ENCODE measurements around the gene ICE1.
"Not testable (repeated sequence)": the region's sequence is repeated elsewhere in the genome, so short reads cannot be mapped to it uniquely, and the experiment has no call there.

ICE1 gene, protein sequence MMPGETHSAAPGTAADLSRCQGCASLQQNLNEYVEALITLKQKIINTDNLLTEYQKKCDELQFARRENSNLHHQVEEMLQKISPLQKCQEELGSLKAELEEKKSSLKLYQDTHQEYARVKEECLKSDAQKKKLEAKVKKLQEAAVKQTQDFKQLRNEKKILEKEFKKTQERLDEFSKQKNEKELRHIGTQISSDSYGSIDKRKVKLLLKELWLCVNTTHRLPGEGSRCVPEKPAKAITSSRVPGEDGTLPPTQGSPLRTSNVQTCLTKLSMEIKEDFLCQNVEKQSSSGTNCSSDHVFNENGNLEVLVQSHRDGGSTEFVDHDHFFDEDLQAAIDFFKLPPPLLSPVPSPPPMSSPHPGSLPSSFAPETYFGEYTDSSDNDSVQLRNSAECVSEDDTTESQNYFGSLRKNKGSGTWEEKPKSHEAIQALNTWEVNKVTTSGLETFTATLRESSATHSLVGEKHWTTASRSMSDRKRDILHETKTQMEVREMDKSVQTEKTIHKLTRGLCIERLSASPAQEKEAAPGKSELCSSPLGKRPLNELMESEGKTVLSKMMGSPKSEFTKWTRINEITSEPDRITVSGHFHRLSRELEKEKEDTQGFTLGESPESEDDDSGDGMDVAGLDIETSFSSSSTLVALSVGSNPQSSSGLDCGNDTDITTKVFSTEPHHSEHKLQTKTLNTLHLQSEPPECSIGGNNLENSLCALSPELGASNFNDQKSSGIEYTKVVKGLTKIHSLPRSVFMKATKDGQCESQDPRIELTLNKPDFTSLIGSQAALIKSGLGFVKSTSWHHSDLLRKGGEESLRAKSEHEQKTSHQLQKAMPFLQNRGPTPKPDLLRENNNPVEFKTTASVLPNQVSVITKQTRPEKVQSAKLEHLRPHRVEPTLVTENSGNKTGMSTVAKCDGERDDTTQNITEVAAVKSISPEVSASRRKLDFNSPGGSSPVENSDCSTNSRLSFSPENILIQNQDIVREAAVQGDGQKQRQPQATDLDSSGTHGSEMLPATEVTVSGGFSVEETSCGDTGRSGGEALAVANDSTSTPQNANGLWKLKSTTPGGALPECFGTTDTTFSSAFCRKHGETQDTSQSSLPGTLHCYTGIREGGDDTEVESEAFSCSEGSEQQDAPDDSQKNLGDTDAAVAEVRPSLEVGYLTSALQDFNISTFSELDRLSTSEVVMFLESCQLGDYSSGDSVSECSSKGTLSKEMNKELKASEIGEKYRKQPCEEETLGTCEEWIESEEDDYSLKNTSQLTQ (N-terminal part only)

DNA sequence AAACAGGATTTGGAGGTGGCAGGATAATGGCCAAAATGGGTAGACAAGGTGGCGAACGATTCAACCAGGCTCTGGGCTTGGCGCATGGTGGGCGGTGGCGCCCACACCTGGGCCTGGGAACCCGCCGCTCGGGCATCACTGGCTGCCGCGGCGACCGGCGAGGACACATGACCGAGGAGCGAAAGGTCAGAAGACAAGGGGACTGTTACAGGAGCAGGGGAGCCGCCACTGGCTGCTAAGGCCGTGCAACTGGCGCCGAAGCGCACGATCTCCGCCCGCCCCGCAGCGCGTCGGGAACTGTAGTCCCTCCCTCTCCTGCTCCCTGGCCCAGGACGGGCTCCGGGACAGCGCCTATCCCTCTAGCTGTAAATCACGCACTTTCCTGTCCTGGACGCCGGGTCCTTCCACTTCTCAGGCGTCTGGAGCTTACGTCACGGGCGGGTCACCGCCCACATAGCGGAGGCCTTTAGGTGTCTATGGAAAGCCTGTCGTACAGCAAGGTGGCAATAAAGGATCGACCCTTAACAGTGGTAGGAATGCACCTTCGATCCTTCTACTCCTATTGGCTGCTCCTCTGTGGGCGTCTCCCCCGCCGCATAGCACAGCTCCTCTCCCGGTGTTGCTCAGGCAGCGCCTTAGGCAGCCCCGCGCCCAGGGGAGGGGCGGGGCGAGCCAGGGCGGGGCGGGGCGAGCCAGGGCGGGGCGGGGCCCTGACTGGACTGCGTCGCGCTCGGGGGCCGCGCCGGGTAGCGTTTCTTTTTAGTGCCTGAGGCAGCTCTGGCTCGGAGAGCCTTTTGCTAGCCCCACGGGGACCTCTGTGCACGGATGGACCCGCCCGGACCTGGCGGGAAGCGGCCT lies at the start of gene ICE1:
ICE1 (plus strand) TSS at position 717 of the 858 bp plus-strand sequence. CDS start 239 bp downstream, outside the sequence.
- peak; percentile 96 for DNase-seq (ENCODE audit: low spot score)

DNA sequence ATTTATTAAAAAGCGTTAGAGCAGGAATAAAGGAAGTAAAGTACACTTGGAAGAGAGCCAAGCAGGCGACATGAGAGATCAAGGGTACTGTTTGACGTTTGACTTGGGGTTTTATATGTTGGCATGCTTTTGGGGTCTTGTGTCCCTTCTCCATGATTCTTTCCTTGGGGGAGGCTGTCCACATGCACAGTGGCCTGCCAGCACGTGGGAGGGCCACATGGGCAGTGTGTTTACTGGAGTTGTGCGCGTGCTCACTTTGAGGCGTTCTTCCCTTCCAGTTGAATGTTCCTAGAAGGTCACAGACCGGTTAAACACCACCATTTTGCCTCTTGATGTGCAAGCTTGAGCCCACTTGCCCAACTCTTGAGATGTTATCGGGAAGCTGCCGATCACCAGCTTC lies 49.5 kb upstream of the ICE1 start:
- no peak for DNase-seq (ENCODE audit: low spot score)

DNA sequence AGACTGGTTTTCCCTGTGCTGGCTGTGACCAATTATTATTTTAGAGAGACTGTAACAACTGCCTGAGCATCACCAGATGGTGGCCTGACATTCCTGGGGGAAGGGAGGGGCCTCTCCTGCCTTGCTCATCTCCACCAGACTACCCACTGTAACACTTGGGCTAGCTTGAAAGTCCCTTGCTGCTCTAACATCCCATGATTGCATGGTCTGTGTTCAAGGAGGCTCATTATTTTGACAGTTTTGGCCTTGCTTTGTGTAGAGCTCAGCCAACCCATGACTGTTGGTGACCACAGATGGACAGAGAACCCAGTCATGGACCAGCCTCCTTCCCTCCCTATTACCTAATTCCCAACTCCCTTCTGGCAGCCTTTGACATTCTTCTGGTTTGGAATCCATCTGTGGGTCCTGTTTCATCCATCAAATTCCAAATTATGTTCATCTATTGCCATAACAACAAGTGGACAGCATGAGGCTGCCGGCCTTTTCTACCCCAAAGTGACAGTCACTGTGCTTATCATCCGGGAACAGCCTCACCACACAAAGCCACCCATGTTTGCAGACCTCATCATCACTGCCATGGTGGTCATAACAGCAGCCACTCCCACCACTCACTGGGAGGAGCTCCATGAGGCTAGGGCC lies 49.0 kb upstream of the ICE1 start:
- DNase-seq (ENCODE audit: low spot score), result no peak

DNA sequence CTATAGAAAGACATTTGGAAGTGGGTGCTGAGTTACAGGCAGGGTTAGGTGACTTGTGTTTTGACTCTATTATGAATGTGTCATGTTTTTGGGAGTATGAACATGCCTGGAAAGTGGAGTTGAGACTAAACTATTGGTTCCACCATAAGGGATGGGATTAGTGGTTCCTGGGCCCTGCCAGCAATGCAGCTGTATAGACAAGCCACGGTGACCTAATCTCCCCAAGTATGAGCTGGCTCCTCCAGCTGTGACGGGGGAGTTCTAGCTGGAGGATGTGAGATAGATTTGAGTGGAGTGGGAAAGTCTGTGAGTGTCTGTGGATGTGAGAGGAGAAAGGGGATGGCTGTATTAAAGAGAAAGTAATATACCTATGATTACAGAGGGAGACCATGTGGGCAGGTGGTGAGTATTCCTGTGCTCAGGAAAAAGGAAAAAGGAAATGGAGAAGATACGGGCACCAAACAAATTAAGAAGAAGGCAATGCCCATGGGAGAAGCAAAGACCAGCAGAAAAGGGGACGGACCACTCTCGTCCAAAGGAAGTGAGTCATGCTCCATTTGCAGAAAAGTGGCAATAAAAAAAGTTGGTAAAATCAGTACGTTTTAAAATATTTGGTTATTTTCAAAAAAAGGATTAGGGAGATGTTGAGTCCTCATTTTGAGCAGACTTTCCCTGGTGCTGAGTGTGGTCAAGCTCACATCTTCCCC lies 48.3 kb upstream of the ICE1 start:
- no peak for DNase-seq (ENCODE audit: low spot score)

DNA sequence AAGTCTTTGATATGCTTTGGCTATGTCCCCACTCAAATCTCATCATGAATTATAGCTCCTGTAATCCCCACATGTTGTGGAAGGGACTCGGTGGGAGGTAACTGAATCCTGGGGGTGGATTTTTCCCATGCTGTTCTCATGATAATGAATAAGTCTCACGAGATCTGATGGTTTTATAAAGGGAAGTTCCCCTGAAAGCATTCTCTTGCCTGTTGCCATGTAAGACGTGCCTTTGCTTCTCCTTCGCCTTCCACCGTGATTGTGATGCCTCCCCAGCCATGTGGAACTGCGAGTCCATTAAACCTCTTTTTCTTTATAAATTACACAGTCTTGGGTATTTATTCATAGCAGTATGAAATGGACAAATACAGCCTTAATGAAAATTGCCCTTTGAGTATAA lies 44.7 kb upstream of the ICE1 start:
- no peak for DNase-seq (ENCODE audit: low spot score)

DNA sequence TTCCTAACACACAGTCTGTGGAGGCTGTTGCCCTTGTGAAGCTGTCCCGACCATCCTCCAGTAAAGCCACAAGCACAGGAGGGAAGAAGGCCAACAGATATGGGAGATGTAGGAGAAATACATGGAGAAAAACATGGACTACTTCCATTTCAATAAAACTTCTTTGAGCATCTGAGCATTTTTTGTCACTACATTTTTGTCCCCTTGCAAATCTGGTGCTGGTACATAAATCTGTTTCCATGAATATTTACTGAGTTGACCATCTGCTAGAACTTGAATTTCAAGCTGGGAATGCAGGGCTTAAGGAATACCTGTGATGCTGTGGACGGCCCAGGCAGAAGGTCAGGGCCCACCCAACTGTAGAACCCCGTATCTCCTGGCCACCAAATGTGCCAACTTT lies 43.9 kb upstream of the ICE1 start:
- no peak for DNase-seq (ENCODE audit: low spot score)

DNA sequence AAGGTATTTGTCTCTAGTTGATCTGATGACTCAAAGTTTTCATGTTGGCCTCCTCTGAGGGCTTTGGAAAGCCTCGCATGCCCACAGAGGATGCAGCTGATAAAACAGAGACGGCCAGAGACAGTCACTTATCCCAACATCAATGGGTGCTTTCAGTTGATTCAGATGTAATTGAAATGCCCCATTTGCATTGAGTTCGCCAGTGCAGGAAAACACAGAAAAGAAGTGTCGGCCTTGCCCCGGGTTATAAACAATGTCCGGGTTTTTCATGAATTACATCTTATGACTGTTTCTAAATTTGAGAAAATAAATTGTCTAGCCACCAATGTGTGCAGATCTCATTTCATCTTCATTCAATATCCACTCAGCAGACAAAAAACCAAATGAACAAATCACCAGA lies 42.2 kb upstream of the ICE1 start:
- DNase-seq (ENCODE audit: low spot score), result no peak

DNA sequence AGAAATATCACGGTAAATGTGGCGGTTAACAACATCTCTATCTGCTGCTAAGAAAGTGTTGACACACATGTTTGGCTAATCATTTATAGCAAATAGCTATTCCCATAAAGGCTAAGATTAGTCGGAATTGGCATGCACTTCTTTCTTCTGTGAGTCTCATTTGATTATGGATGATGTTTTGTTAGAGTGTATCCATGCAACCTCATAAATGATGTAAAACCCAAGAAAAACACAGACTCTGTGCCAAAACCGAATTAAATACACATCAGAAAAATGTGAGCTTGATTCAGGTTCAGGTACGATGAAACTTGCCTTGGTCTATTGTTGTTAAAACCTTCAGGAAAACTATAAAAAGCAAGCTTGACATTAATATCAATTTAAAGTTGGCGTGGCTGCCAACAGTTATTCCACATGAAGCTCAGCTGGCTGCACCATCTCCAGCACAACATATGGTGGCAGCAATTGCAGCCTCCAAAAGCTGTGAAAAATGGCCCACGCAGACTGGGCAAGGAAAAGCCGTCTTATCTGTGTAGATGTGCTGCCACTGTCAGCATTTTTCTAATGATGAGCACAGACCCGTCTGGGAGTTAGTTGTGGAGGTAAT lies 41.1 kb upstream of the ICE1 start:
- no peak for DNase-seq (ENCODE audit: low spot score)

DNA sequence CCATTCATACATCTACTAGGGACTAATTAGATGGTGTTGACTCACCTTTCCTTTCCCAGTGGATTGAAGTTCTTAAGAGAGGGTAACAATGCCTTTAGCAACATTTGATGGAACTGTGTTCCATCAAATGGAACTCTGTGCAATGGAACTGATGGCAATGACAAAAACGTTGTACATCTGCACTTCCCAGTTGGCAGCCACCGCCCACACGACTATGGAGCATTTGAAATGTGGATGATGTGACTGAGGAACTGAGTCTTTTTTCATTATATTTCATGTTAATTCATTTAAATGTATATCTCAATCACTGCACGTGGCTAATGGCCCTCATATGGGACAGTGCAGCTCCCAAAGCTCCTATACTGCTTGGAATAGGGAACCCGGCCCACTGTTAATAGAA lies 39.0 kb upstream of the ICE1 start:
- DNase-seq (ENCODE audit: low spot score), result no peak

DNA sequence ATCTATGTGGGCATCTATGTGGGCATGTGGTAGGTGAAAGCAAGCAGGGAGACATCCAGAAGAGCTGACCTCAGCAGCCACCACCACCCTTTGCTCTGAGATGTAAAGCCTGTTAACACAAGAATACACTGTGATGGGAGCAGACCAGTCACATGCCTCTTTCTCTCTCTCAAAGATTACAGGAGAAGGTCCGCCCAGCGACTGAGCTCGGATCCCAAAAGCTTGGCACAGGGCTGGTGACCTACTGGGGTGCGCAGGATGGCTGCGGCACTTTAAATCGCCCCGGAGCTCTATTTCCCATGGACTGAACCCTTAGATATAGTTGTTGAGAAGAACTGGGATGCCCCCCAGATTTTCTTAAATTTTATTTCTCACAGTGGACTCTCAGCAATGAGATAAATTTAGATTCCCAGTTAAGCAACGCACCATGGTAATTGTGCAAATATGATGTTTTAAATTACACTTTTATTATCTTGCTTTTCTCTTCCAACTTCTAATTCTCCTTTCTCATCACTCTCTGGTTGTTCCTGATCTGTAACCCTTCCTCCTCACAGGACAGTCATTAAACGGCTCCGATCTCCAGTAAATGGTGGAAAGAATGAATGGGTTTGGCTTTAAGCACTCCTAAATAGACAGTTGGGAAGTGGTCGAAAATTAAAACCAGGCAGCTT lies 37.7 kb upstream of the ICE1 start:
- DNase-seq (ENCODE audit: low spot score), result no peak

DNA sequence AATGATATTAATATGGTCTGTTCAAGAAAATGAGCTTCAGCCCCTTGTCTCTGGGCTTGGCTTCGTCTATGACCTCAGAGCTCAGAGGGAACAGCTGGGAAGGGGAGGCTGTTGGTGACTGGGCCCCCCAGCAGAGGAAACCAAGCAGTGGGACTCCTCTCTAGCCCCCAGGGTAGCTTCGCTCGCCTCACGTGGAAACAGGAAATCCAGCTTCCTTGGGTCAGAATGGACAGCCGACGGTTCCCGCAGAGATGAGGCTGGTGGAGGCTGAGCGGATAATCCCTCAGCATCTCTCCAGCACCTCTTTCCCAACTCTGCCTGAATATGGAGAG lies 37.2 kb upstream of the ICE1 start:
- DNase-seq (ENCODE audit: low spot score), result no peak

DNA sequence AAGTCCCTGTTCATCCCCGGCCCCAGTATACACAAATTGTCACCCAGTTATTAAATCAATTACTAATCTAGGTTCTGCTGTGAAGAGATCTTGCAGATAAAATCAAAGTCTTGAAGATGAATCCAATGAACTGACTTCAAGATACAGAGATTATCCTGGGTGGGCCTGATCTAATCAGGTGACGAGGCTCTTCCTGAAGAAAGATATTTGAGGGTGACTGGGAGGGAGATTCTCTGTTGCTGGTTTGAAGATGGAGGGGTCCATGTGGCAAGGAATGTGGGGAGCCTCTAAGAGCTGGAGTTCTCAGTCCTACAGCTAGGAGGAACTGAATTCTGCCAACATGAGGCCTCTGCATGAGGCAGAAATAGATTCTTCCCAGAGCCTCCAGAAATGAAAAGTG lies 36.1 kb upstream of the ICE1 start:
- DNase-seq (ENCODE audit: low spot score), result no peak

DNA sequence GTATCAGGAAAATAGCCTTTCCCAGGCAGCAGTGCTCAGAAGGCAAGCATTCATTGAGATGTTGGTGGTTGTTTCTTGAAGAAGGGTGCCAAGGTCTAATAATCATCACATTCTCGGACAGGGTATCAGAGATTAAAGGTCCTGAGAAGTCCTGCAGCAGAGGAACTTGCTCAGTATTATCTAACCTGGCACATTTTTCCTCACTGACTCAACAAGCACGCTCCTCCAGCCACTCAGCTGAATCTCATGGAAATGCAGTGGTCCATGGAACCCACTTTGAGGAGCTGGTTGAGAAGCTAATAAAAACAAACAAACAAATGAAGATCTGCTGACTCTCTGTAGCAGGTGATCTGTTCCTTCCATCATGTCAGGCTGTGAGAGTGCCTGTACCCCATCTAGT lies 35.3 kb upstream of the ICE1 start:
- no peak for DNase-seq (ENCODE audit: low spot score)

DNA sequence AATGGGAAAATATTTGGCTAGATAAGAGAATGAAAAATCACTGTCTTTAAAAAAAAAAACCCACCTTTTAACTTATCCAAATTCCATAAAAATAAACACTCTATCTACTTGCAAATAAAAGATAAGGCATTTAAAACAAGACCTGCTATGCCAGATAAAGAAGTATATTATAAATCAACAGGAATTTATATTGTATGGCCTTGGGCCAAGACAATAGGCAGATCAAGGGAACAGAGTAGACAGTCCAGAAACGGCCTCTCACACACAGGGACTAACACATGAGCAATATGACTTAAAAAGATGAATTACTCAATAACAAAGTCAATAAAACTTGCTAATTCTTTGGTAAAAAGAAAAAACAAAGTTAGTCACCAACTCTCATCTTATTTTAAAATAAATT lies 34.7 kb upstream of the ICE1 start:
- no peak for DNase-seq (ENCODE audit: low spot score)

DNA sequence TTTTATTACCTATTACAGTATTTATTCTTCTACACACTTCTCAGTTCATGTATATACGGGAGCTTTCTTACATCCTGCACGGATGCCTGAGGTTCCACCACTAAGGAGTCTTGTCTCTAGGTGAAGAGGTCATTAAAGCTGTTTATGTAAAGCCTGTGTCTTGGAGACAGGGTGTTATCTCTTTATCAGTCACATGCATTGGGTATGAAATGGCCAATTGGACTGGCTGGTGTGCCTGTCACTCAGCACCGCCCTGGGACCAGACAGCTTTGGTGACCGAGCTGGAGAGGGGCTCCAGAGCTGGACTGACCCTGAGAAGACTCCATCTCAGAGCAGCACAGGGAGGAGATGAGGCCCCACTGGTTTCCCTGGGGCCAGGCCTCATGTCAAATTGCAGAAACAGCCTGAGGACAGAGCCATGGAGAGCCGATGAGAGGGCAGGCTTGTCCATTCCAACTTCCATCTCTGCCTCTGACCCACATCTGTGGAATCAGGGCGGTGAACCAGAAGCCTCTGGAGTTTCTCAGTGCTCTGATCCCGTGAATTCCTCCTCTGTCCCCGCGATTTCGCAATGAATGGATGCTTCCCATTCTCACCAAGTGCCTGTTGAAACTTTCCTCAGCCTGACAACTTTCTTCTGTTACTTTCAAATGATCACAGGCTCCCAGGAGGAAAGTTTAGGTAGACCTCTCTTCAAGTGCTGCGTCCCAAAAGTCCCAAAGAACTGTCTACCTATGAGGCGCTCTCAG lies 32.2 kb upstream of the ICE1 start:
- DNase-seq (ENCODE audit: low spot score), result not testable (repeated sequence)

DNA sequence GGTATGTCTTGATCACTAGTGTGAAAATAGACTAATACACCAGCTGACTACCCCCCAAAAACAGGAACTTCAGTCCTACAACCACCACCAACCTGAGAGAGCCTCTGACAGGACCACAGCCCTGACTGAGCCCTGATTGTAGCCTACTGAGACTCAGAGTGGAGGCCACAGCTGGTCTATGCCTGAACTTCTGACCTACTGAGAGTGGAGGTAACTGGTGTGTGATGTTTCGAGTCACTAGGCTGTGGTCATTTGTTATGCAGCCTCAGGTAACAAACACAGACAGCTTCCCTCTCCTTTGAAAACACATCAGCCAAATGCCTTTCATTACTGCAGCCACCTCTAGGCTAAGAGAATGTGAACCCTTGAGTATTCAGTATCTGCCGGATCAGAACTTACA lies 30.0 kb upstream of the ICE1 start:
- not testable (repeated sequence) for DNase-seq (ENCODE audit: low spot score)

DNA sequence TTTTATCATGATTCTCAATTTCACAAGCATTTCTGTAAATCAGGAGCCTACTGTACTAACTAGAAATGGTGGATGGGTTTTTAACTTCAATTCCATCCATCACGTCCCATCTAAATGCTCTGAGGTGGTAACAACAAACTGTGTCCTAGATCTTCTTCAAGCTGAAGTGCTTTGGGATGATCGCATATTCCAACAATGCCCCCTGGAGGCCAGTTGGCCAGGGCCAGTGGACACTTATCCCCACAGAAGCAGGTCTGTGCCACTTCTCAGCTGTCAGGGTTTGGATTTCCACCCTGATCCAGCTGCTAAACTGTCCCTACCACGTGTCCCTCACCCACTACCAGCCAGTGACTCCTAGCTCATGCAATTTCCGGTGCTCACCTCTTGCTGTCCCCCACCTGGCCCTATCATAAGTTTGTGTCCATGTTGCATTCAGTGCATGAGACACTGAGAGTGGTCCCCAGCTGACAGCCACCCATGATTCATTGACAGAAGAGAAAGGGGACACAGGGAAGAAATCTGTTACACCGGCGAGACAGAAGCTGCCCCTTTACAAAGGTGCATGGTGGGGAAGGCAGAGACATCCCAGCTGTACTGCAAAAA lies 28.0 kb upstream of the ICE1 start:
- DNase-seq (ENCODE audit: low spot score), result not testable (repeated sequence)

DNA sequence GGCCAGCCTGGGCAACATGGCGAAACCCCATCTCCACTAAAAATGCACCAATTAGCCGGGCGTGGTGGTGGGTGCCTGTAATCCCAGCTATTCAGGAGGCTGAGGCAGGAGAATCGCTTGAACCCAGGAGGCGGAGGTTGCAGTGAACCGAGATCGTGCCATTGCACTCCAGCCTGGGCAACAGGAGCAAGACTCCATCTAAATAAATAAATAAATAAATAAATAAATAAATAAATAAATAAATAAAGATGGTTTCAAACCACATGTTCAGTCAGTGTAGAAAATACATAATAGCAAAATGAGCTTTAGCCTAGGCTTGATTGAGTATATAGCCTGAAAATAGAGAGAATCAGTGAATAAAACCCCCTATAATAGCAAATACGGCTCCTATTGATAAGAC lies 27.4 kb upstream of the ICE1 start:
- not testable (repeated sequence) for DNase-seq (ENCODE audit: low spot score)

Data from activated CD4-positive, alpha-beta T cell treated with anti-CD3 and anti-CD28 coated beads, Interleukin-2, Interleukin-4, amounts not matched to agents 100 ng/mL and 50 ng/mL, durations not matched to agents 16 hours and 8 hours (primary cell).